PC-9 (cell line): ENCODE measurements around the gene PTOV1.

ENCODE experiments used
- CTCF ChIP-seq: fragments of 200-600 bp; sonication (generic); conservative IDR thresholded peaks from 2 replicates; pipeline ENCODE4 v1.6.1; 2017; ENCODE audit warnings: mixed run types, antibody characterized with exemption, mild to moderate bottlenecking, moderate library complexity
- EZH2 ChIP-seq: fragments of 200-600 bp; sonication (generic); IDR thresholded peaks from 2 replicates; pipeline ENCODE4 v1.8.0; 2017; ENCODE audit warnings: antibody characterized with exemption, low read depth

GRCh38 chr19:49904136-49904535, 53.2 kb downstream of the PTOV1 start:
- TF ChIP-seq CTCF (no peak), EZH2 (no peak)
